GM10248 (cell line): Measurements from ENCODE around the gene KDF1.

Experiments used
- CTCF ChIA-PET: fragments of 300-600 bp; sonication (Branson Sonifier 250); formaldehyde crosslinking; extraction: SDS; loops from one replicate; lab custom pipeline; 2021; ENCODE audit warnings: antibody characterized with exemption; lab: Yijun Ruan, JAX
- POLR2A ChIA-PET: fragments of 350-650 bp; sonication (Branson Sonifier 250); formaldehyde crosslinking; extraction: SDS; loops from one replicate; lab custom pipeline; 2020; ENCODE audit warnings: antibody characterized with exemption; lab: Yijun Ruan, JAX
- DNase-seq: peaks from one replicate; pipeline ENCODE4 v3.0.0; 2012; ENCODE audit errors: extremely low spot score
- CTCF ChIP-seq: IDR thresholded peaks from 2 replicates; pipeline ENCODE4 v1.5.1; 2012; ENCODE audit warnings: mild to moderate bottlenecking, low read depth; ENCODE audit errors: extremely low read depth, missing control alignments, control extremely low read depth

The KDF1 gene

GRCh38 chr1:26959722-26960624, at the start of gene KDF1:
KDF1 (minus strand) TSS chr1:26960468; CDS start chr1:26952380, 8,088 bp downstream.
- DNase-seq: no peak
- CTCF ChIA-PET: interaction anchor here (0.8 to 1.8 kb wide), 2 partner anchors 9 to 37 kb away, joined by 3 to 4 read pairs; no protein-coding TSS in a partner anchor
- POLR2A ChIA-PET: no interaction called here
- TF ChIP-seq CTCF: no peak

GRCh38 chr1:27009601-27010197, 49.4 kb upstream of the KDF1 start:
- TF ChIP-seq CTCF: no peak
- CTCF ChIA-PET: interaction anchor here (0.9 to 3.5 kb wide), 3 partner anchors 13 to 37 kb away, joined by 3 to 34 read pairs (median 4); no protein-coding TSS in a partner anchor
- no peak for DNase-seq
- POLR2A ChIA-PET: no interaction called here

GRCh38 chr1:27007909-27008582, 47.8 kb upstream of the KDF1 start:
- TF ChIP-seq CTCF: no peak
- ChIA-PET CTCF (interaction anchor here (1.3 to 3.5 kb wide), 2 partner anchors 12 to 42 kb away, joined by 3 to 34 read pairs; no protein-coding TSS in a partner anchor), POLR2A (no interaction called here)
- DNase-seq: no peak

- ChIA-PET CTCF (interaction anchor here (1.1 to 1.6 kb wide), 3 partner anchors 9 to 15 kb away, joined by 3 to 4 read pairs (median 3); no protein-coding TSS in a partner anchor), POLR2A (no interaction called here)
- no peak for TF ChIP-seq CTCF
- DNase-seq: no peak
Measured at GRCh38 chr1:27006683-27007082, 46.4 kb upstream of the KDF1 start.

- DNase-seq: no peak
- TF ChIP-seq CTCF: no peak
- ChIA-PET POLR2A (no interaction called here), CTCF (interaction anchor here (0.9 to 1.6 kb wide), 5 partner anchors 8 to 24 kb away, joined by 3 to 5 read pairs (median 3); partner anchors contain the start of gene TRNP1)
Measured at GRCh38 chr1:27005648-27006496, 45.6 kb upstream of the KDF1 start.

- no peak for DNase-seq
- ChIA-PET CTCF (interaction anchor here (0.9 to 1.5 kb wide), 3 partner anchors 11 to 39 kb away, joined by 3 to 5 read pairs (median 3); partner anchors contain the start of gene TRNP1), POLR2A (no interaction called here)
- TF ChIP-seq CTCF: no peak
Measured at GRCh38 chr1:27005166-27005530, 44.9 kb upstream of the KDF1 start.
